ENCODE results near the gene CLDN3. TPM values are rescaled to one million over a fixed set of nuclear protein-coding genes. Genes with fewer than 3 reads are reported as not detected.
A peak's percentile ranks its signal among the peaks of the same experiment; 100 is the strongest.

CLDN3 gene
- total and polyA plus RNA-seq, 2 experiments from 2014 or later, result 5.6 to 11.0 TPM

- TF ChIP-seq, protein P1, sequence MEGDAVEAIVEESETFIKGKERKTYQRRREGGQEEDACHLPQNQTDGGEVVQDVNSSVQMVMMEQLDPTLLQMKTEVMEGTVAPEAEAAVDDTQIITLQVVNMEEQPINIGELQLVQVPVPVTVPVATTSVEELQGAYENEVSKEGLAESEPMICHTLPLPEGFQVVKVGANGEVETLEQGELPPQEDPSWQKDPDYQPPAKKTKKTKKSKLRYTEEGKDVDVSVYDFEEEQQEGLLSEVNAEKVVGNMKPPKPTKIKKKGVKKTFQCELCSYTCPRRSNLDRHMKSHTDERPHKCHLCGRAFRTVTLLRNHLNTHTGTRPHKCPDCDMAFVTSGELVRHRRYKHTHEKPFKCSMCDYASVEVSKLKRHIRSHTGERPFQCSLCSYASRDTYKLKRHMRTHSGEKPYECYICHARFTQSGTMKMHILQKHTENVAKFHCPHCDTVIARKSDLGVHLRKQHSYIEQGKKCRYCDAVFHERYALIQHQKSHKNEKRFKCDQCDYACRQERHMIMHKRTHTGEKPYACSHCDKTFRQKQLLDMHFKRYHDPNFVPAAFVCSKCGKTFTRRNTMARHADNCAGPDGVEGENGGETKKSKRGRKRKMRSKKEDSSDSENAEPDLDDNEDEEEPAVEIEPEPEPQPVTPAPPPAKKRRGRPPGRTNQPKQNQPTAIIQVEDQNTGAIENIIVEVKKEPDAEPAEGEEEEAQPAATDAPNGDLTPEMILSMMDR (IDR thresholded peaks at IDR 0.05; ENCODE audit: low read depth, low read length), result no peak
- Histone ChIP-seq H3K4me3 (no peak overlapping the region), H3K36me3 (no peaks in the 10 kb centered on the region), H3K27me3 (peaks cover 31% of the 10 kb centered on the region), H3K4me1 (ENCODE audit: low read depth) (no peaks in the 10 kb centered on the region), H3K9me3 (ENCODE audit: low read depth) (no peaks in the 10 kb centered on the region), H3K27ac (no peak overlapping the region)
- no peak for DNase-seq (ENCODE audit: low read depth in 1 of 2, low spot score in 1 of 2)
Observed at GRCh38 chr7:73766556-73767229, 3.4 kb downstream of the CLDN3 start.

DNA sequence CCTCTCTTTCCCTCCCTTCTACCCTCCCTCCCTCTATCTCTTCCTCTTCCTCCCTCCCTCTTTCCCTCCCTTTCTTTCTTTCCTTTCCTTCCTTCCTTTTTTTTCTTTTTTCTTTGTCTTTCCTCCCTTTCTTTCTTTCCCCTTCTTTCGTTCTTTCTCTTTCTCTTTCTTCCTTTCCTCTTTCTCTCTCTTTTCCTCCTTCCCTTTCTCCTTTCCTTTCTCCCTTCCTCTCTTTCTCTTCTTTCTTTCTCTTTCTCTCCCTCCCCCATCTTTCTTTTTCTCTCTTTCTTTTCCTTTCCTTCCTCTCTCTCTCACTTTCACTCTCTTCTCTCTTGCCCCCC, 7.4 kb downstream of the CLDN3 start:
- TF ChIP-seq, protein P1 (IDR thresholded peaks at IDR 0.05; ENCODE audit: low read depth, low read length), result no peak
- Histone ChIP-seq H3K4me3 (no peak overlapping the region), H3K4me1 (ENCODE audit: low read depth) (no peaks in the 10 kb centered on the region), H3K27me3 (no peaks in the 10 kb centered on the region), H3K9me3 (ENCODE audit: low read depth) (no peaks in the 10 kb centered on the region), H3K27ac (no peak overlapping the region), H3K36me3 (no peaks in the 10 kb centered on the region)
- DNase-seq (ENCODE audit: low read depth in 1 of 2, low spot score in 1 of 2), result no peak

DNA sequence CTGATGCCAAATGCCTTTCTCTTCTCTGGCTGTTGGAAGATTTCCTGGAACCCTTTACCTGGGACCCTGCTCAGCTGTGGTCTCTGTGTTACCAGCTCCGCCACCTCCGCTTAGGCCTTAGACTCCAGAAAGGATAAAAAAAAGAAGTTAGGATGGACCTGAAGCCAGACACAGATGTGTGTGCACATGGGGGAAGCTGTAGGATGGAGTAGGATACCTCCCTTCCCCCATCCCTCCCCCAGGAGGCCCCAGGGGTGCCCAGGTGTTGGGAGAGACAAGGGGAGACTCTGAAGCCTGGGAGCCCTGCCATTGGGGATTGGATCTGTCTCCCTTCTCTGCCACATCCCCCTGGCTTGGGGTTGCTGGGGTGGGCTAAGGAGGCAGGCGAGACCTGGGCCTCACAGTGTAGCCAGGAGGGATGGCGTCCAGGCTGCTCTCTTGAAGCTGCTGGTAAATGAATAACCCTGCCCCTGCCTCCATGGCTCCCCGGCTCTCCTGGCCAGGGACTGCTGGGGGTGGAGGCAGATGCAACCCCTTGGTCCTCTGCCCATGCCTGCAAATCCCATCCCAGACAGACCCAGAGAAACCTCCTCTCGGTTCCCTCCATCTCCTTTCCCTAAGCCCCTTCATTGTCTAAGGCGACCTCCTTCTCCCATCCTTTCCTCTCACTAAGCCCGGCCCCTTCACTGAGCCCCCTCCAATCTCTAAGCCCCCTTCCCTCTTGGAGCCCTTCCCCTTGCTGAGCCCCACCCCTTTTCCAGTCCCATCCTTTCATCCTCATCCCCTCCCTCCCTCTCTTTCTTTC, 8.0 kb downstream of the CLDN3 start:
- Histone ChIP-seq H3K4me3 (no peak overlapping the region), H3K36me3 (no peaks in the 10 kb centered on the region), H3K9me3 (ENCODE audit: low read depth) (no peaks in the 10 kb centered on the region), H3K27me3 (no peaks in the 10 kb centered on the region), H3K4me1 (ENCODE audit: low read depth) (no peaks in the 10 kb centered on the region), H3K27ac (no peak overlapping the region)
- TF ChIP-seq, protein P1 (IDR thresholded peaks at IDR 0.05; ENCODE audit: low read depth, low read length), result no peak
- DNase-seq (ENCODE audit: low read depth in 1 of 2, low spot score in 1 of 2), result no peak

- Histone ChIP-seq H3K36me3 (no peaks in the 10 kb centered on the region), H3K27ac (no peak overlapping the region), H3K4me1 (ENCODE audit: low read depth) (no peaks in the 10 kb centered on the region), H3K9me3 (ENCODE audit: low read depth) (no peaks in the 10 kb centered on the region), H3K4me3 (no peak overlapping the region), H3K27me3 (no peaks in the 10 kb centered on the region)
- TF ChIP-seq, protein P1 (IDR thresholded peaks at IDR 0.05; ENCODE audit: low read depth, low read length), result no peak
- no peak for DNase-seq (ENCODE audit: low read depth in 1 of 2, low spot score in 1 of 2)
Observed at GRCh38 chr7:73758581-73759138, 11.4 kb downstream of the CLDN3 start.

- DNase-seq (ENCODE audit: low read depth in 1 of 2, low spot score in 1 of 2), result no peak
- Histone ChIP-seq H3K36me3 (no peaks in the 10 kb centered on the region), H3K4me1 (ENCODE audit: low read depth) (peaks cover 9% of the 10 kb centered on the region), H3K4me3 (no peak overlapping the region), H3K27me3 (no peaks in the 10 kb centered on the region), H3K27ac (peak overlapping the region; percentile 75), H3K9me3 (ENCODE audit: low read depth) (no peaks in the 10 kb centered on the region)
- TF ChIP-seq, protein P1 (IDR thresholded peaks at IDR 0.05; ENCODE audit: low read depth, low read length), result no peak
Observed at GRCh38 chr7:73749931-73750776, 19.9 kb downstream of the CLDN3 start.
